IPS-NIHi7 (cell line): ENCODE measurements around the gene VSIG2.

Experiments
- DNase-seq: peaks from one replicate; pipeline ENCODE4 v3.0.0; 2012; ENCODE audit warnings: mixed read lengths; ENCODE audit errors: extremely low spot score

VSIG2 gene

GRCh38 chr11:124724979-124725718 lies 26.9 kb downstream of the VSIG2 start:
- no peak for DNase-seq

GRCh38 chr11:124722176-124722575 lies 29.9 kb downstream of the VSIG2 start:
- DNase-seq, result no peak

DNA sequence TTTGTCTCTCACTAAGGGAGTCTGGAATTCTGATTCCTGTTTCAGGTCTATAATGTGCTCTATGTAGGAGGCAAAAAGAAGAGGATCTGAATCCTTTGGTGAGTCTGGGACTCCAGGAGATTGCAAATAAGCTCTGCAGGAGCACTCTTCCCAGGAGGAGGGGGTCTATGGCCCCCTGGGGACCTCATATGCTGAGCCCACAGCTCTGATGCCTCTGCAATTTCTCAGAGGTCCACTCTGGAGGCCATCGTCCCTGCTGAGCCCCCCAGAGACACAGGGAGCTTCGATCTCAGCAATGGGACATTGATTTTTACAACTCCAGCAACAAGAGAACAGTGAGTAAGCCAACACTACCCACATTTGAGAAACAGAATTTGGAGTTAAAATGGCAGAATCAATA lies 32.5 kb downstream of the VSIG2 start:
- no peak for DNase-seq

GRCh38 chr11:124718801-124719200 lies 33.3 kb downstream of the VSIG2 start:
- no peak for DNase-seq

DNA sequence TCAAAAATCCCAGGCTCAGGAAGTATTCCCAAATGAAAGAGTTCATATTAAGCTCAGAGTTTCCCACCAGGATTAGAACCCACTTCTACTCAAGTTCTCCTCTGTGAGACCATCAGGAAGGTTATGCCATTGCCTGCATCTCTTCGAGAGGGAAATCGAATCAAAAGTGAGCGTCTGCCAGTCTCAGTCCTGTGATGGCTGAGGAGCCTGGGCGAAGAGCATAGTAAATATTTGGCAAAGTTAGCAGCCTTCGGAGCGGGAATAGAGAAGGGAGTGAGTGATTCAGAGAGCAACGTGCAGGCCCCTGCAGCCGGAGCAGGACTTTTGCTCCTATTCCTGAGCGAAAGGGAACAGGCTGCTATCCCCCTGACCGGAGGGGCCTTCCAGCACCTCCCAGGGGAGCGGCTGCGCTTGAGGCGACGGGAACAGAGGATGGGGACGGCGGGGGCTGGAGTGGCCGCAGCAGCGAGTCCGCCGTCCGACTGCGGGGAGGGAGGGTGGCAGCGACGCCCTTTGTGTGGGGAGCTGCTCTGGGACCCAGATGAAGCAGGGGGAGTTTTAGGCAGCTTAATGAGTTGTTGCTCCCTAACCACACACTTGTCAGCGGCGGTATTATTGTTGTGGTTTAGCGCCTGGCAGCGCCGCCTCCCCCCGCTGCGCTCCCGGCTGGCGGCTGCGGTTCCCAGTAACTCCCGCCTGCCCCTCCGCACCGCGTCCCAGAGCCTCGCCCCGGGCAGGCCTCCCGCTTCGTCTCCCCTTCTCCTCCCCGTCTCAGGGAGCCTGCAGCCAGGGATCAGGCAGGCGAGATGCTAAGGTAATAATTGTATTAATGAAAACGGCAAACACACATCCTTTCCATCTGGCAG lies 34.0 kb downstream of the VSIG2 start:
- DNase-seq, result peak; percentile 59

GRCh38 chr11:124717421-124717785 lies 34.7 kb downstream of the VSIG2 start:
- DNase-seq, result no peak

- no peak for DNase-seq
Observed at GRCh38 chr11:124716591-124716990, 35.5 kb downstream of the VSIG2 start.

- no peak for DNase-seq
Observed at GRCh38 chr11:124712392-124712791, 39.7 kb downstream of the VSIG2 start.

- DNase-seq, result no peak
Observed at GRCh38 chr11:124707829-124708228, 44.2 kb downstream of the VSIG2 start.

- no peak for DNase-seq
Observed at GRCh38 chr11:124700028-124700427, 52.0 kb downstream of the VSIG2 start.

DNA sequence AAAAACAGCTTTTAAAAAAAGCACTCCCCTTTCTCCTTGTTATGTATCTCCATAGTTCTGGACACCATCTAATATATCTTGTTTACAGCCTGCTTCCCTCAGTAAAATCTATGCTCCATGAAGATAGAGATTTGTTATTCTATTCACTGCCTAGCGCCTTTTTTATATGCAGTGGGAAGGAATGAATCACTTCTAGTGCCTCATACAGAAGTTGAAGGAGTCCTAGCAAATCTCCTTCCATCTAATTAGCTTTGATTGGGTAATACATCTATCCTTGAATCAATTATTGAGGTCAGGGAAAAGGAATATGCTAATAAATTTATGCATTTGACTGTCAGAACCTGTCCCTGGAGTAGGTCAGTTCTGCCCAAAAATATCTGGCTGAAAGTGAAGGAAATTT lies 52.5 kb downstream of the VSIG2 start:
- no peak for DNase-seq
